COLO829 (cell line): ENCODE data around the gene SLC7A5.
"Not testable (repeated sequence)": the region's sequence is repeated elsewhere in the genome, so short reads cannot be mapped to it uniquely, and the experiment has no call there.

Source experiments
- DNase-seq: peaks from one replicate; pipeline ENCODE4 v3.0.0; 2012; ENCODE audit warnings: low spot score

SLC7A5 gene

DNA sequence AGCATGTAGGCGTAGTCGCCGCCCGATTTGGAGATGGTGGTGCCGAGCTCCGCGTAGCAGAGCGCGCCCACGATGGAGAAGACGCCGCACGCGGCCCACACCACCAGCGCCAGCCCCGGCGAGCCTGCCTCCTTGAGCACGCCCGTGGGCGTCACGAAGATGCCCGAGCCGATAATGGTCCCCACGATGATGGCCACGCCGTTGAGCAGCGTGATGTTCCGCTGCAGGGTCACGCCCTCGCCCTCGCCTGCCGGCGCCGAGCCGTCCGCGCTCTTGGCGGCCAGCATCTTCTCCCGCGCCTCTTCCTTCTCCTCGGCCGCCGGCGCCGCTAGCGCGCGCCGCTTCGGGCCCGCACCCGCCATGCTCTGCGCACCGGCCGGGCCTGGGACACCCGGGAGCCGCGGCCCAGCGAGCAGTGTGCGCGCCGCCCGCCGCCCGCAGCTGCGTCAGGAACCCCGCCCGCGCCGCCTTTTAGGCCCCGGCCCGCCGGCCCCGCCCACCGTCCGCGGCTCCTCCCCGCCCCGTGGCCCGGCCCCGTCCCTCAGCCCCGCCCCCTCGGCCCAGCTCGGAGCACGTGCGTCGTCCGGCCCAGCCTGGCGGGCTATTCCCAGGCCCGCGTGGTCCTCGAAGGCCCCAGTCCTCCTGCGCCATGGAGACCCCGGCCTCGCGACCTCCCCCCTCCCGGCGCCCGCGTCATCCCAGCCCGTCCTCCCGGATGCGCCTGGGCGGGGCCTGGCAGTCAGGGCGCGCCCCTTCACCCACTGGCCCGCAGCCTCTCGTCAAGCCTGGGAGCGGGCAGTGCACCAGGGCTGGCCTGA, at the start of gene SLC7A5:
Gene SLC7A5 (minus strand): TSS at position 447 of the 818 bp plus-strand sequence. CDS start 85 bp downstream, at position 362.
- DNase-seq = not testable (repeated sequence)

- DNase-seq = no peak
Observed at GRCh38 chr16:87918338-87918737, 49.0 kb upstream of the SLC7A5 start.

DNA sequence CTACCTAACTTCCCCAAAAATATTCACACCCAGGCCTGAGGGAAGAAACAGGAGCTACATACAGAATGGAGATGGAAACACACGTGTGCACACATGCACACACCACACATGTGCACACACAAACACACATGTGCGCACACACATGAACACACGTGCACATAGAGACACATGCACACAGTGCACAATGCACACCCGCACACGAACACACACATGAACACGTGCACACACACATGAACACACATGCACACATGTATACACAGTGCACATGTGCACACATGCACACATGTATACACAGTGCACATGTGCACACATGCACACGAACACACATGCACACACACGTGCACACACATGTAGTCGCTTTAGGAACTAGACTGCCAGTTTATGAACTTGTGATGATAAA, 48.2 kb upstream of the SLC7A5 start:
- no peak for DNase-seq

GRCh38 chr16:87914812-87915211, 45.5 kb upstream of the SLC7A5 start:
- DNase-seq = no peak

GRCh38 chr16:87914021-87914725, 44.9 kb upstream of the SLC7A5 start:
- not testable (repeated sequence) for DNase-seq

- not testable (repeated sequence) for DNase-seq
Observed at GRCh38 chr16:87912691-87913090, 43.4 kb upstream of the SLC7A5 start.

- DNase-seq = not testable (repeated sequence)
Observed at GRCh38 chr16:87911106-87911763, 41.9 kb upstream of the SLC7A5 start.

DNA sequence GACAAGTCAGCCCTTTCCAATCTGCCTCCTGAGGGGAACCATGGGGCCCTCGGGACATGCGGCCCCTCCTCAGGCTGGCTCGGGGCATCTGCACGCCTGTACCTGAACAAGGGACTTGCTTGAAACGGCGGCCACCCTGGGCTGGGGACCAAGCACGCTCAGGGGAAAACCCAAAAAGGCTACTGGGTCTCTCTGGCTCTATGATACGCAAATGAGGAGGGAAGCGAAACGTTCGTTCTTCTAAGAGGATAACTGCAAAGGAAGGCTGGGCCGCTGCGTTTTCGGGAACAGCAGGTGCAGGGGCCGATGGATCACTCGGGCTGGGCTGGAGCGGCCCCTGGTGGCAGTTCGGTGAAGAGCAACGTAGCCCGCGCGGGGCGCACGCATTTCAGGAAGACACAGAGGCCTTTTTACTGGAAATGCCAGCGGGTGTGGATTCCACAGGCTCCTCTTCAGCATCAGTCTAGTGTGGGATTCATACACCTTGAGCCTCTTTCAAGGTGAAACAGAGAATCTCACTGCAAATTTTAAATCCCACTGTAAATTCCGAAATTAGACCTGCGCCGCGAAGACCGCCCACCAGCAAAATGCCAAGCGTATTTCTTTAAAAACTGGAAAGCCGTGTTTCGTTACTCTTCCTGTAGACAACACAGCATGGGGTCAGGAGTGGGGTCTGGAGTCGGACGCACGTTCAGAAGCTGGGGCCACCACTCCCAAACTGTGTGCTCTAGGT, 40.1 kb upstream of the SLC7A5 start:
- peak; percentile 34 for DNase-seq

- DNase-seq = not testable (repeated sequence)
Observed at GRCh38 chr16:87908101-87908500, 38.8 kb upstream of the SLC7A5 start.

- DNase-seq = not testable (repeated sequence)
Observed at GRCh38 chr16:87905521-87905920, 36.2 kb upstream of the SLC7A5 start.

DNA sequence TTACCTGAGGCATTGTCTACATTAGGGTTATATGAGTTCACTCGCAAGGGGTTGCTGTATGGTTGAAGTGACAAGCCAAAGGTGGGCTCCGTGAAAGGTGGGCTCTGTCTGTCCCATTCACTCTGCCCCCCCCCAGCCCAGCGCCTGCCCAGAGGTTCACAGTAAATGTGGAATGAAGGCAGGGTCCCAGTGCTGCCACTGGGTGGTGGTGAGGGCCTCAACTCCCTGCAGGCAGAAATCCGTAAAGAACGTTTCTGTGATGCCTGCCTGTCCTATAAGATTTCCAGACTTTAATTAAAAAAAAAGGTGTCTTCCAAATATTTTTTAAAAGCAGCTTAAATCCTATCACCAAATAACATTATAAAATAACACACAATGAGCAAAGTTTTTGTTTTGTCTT, 35.7 kb upstream of the SLC7A5 start:
- DNase-seq = not testable (repeated sequence)

- not testable (repeated sequence) for DNase-seq
Observed at GRCh38 chr16:87900489-87900888, 31.2 kb upstream of the SLC7A5 start.

DNA sequence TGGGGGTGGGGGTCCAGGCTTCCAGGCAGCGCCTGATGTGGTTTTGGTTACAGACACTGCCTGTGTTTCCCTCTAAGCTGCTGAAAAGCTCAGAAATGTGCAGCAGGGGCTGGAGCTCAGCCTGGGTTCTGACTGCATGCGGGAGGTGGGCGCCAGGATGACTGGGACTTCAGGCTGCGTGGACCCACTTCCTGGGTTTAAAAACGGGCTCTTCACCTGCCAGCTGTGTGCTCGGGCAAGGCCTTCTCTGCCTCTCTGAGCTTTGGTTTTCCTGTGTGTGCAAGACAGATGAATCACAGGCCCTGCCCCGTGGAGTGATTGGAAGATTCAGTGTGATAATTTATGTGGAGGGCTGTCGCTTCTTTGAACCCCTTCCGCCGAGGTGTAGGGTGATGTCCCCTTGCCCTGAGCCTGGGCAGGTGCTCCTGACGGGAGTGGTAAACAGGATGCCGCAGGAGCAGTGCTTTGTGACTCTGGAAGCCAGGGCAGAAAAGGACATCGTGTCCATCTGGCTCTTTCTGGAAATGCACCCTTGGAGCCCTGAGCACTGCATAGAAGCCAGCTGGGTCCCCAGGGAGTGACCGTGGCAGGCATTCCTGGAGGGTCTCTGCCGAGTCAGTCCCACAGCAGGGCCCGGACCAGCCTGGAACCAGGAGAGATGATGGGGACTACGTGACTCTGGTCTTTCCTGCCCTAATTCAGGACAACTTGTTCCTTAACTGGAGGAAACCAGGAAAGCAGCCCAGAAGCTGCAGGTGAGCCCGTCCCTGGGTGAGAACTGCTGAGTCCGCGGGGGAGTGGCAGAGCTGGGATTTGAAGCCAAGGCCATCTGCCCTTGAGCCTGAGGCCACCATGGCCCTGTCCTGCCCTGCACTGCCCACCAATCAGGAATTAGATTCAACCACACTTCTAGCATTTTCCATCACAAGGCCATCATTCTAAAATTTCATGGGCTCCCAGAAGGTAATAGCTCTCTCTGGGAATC, 28.5 kb upstream of the SLC7A5 start:
- DNase-seq = no peak

DNA sequence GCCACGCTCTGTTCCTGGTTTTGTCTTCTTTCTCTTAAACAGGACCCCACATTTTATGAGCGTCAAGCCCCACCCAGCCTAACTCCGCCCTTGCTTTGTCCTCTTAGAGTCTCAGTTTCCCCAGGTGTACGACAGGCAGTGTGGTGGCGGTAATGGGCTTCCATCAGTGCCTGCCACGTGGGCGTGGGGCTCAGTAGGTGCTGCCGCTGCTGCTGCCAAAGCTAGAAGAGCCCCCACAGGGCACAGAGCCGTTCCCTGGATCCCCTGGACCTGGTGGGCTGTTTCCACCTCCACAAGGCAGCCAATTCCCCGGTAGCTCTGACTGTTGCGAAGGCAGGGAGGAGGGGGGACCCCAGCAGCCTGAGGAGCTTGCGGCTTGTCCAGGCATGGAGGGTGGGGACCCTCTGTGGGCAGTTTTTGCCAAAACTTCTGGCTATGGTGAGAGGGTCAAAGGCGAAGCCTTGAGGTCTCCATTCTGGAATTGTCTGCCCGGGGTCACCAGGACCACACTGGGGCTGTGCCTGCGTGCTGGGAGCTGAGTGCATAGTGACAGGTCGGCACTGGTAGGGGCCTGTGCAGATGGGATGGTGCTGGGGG, 27.7 kb upstream of the SLC7A5 start:
- not testable (repeated sequence) for DNase-seq

- DNase-seq = not testable (repeated sequence)
Observed at GRCh38 chr16:87896176-87896890, 27.0 kb upstream of the SLC7A5 start.

GRCh38 chr16:87895641-87896141, 26.4 kb upstream of the SLC7A5 start:
- no peak for DNase-seq

DNA sequence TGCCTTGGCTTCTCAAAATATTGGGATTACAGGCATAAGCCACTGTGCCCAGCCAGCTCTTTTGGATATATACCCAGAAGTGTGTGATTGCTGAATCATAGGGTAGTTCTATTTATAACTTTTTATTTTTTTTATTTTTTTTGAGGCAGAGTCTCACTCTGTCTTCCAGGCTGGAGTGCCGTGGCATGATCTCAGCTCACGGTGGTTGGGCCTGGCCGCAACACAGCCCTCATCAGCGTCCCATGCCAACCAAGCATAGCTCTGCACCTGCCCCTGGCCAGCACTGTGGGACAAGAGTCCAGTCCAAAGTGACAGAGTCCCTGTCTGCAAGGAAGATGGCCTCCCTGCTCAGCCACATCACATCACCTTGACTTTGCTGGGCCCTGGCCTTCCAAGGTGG, 24.7 kb upstream of the SLC7A5 start:
- DNase-seq = not testable (repeated sequence)

DNA sequence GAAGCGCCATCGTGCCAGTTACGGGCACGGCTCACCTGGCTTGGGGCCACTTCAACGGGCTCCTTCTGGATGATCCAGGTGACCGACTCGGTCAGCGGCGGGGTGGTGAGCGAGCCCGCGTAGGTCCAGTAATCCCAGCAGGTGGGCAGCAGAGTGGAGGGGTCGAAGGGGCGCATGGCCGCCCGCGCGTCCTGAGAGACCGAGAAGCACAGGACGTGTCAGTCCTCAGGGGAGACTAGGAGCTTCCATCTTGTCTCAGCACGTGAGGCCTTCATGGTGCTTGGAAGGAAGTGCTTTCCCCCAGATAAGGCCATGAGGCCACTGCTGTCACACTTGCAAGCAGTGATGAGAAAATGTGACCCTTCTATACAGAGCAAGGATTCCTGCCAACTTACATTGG, 22.5 kb upstream of the SLC7A5 start:
- DNase-seq = no peak

DNA sequence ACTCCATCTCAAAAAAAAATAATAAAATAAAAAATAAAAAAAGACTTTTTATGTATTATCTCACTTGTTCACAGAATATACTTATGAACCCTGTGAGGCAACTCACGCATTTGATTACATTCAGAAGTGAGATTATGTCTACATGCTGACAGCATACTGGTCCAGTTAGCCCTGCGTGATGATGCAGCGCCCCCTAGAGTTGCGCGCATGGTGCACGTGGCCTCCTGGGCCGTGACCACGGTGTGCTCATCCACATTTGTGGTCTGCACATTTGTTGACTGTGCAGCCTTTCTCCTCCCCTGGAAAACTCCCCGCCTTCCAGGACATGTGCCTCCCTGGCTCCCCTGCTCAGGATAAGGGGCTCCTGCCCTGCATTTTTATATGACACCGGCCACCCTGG, 20.5 kb upstream of the SLC7A5 start:
- DNase-seq = not testable (repeated sequence)
